SU-DHL-6 (cell line): Measurements from ENCODE around the gene UBE2F.

ENCODE experiments used
- H2AFZ ChIP-seq: fragments of 200-600 bp; sonication (generic); 2 replicates; pipeline ENCODE4 v1.6.1; 2014; ENCODE audit warnings: low read depth, mild to moderate bottlenecking, moderate library complexity, mixed read lengths, antibody characterized with exemption, low read length; ENCODE audit not compliant: severe bottlenecking
- H3F3A ChIP-seq: fragments of 200-600 bp; shearing (Covaris generic); 2 replicates; pipeline ENCODE4 v1.6.0; 2016; ENCODE audit warnings: antibody characterized with exemption, mild to moderate bottlenecking; ENCODE audit not compliant: insufficient read depth
- H3K27ac ChIP-seq: fragments of 200-600 bp; sonication (generic); 2 replicates; pipeline ENCODE4 v1.5.1; 2016; ENCODE audit warnings: low read depth, mild to moderate bottlenecking, low read length, moderate library complexity, mixed read lengths
- H3K27me3 ChIP-seq: fragments of 200-600 bp; sonication (generic), shearing (Covaris generic); 2 replicates; pipeline ENCODE4 v1.6.0; 2014; ENCODE audit warnings: mild to moderate bottlenecking, low read length
- H3K36me3 ChIP-seq: fragments of 200-600 bp; sonication (generic); 2 replicates; pipeline ENCODE4 v1.6.1; 2014; ENCODE audit warnings: mild to moderate bottlenecking, low read length, mixed read lengths
- H3K4me2 ChIP-seq: fragments of 300-600, 200-600 bp; shearing (Covaris generic), sonication (generic); 2 replicates; pipeline ENCODE4 v1.6.0; 2014; ENCODE audit warnings: low read length, low read depth, mild to moderate bottlenecking; ENCODE audit not compliant: poor library complexity, severe bottlenecking
- H3K4me3 ChIP-seq: fragments of 200-600 bp; sonication (generic); 2 replicates; pipeline ENCODE4 v1.5.1; 2014; ENCODE audit warnings: antibody characterized with exemption, low read length, mild to moderate bottlenecking, mixed read lengths; ENCODE audit not compliant: insufficient read depth, poor library complexity, severe bottlenecking
- H3K79me2 ChIP-seq: fragments of 200-600 bp; sonication (generic); 2 replicates; pipeline ENCODE4 v1.6.1; 2014; ENCODE audit warnings: mild to moderate bottlenecking, low read length, moderate library complexity; ENCODE audit not compliant: insufficient read depth
- H3K9ac ChIP-seq: fragments of 200-600 bp; sonication (generic); 2 replicates; pipeline ENCODE4 v1.7.0; 2014; ENCODE audit warnings: mild to moderate bottlenecking, low read length
- H3K9me2 ChIP-seq: fragments of 200-600 bp; sonication (generic); replicated peaks from 2 replicates; pipeline ENCODE4 v1.6.1; 2014; ENCODE audit warnings: low read length; ENCODE audit not compliant: insufficient read depth
- H3K9me3 ChIP-seq: fragments of 200-600 bp; sonication (generic); 2 replicates; pipeline ENCODE4 v1.6.1; 2014; ENCODE audit warnings: low read length, mixed read lengths; ENCODE audit not compliant: insufficient read depth
- H4K20me1 ChIP-seq: fragments of 200-600 bp; sonication (generic); 2 replicates; pipeline ENCODE4 v1.6.1; 2014; ENCODE audit warnings: low read depth, mild to moderate bottlenecking, antibody characterized with exemption, low read length, moderate library complexity, mixed read lengths
- EZH2phosphoT487 ChIP-seq: fragments of 200-600 bp; sonication (generic), shearing (Covaris generic); conservative IDR thresholded peaks from 2 replicates; pipeline ENCODE4 v1.6.1; 2018; ENCODE audit warnings: mild to moderate bottlenecking, antibody characterized with exemption, low read length, moderate library complexity, mixed read lengths
- TF ChIP-seq, protein P1 (sequence below): fragments of 200-600 bp; sonication (generic); IDR thresholded peaks from one replicate; pipeline ENCODE4 v1.5.1; 2017; ENCODE audit warnings: antibody characterized with exemption, mild to moderate bottlenecking, low read length, moderate library complexity; ENCODE audit not compliant: insufficient read depth, poor library complexity, severe bottlenecking

UBE2F gene

GRCh38 chr2:237932731-237933131, 34.1 kb upstream of the UBE2F start:
- H3K27ac ChIP-seq: no peak overlapping the region

DNA sequence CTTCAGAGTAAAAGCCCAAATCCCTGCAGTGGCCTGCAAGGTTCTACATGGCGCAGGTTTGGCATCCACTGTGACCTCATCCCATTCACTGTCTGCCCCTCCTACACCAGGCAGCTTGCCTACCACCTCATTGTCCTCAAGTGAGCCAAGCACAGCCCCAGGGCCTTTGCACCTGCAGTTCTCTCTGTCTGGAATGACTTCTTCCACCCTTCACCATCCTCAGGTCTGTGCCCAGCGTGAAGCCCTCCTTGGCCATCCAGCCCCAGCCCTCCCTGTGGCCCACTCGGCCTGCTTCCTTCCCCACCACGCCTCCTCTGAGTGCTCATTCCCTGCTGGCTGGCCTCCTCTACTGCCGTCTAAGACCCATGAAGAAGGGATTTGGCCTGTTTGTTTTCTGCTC, 32.6 kb upstream of the UBE2F start:
- peaks cover 11% of the 10 kb centered on the region; the same call in 1 of the 2 replicates for H3K9me3 ChIP-seq
- TF ChIP-seq, protein P1, sequence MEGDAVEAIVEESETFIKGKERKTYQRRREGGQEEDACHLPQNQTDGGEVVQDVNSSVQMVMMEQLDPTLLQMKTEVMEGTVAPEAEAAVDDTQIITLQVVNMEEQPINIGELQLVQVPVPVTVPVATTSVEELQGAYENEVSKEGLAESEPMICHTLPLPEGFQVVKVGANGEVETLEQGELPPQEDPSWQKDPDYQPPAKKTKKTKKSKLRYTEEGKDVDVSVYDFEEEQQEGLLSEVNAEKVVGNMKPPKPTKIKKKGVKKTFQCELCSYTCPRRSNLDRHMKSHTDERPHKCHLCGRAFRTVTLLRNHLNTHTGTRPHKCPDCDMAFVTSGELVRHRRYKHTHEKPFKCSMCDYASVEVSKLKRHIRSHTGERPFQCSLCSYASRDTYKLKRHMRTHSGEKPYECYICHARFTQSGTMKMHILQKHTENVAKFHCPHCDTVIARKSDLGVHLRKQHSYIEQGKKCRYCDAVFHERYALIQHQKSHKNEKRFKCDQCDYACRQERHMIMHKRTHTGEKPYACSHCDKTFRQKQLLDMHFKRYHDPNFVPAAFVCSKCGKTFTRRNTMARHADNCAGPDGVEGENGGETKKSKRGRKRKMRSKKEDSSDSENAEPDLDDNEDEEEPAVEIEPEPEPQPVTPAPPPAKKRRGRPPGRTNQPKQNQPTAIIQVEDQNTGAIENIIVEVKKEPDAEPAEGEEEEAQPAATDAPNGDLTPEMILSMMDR: no peak
- TF ChIP-seq EZH2phosphoT487: no peak
- no peak overlapping the region for H3K4me2 ChIP-seq
- no peak overlapping the region for H2AFZ ChIP-seq
- no peaks in the 10 kb centered on the region for H4K20me1 ChIP-seq
- no peaks in the 10 kb centered on the region for H3K9me2 ChIP-seq
- H3K27ac ChIP-seq: no peak overlapping the region
- H3K9ac ChIP-seq: no peak overlapping the region
- no peaks in the 10 kb centered on the region for H3K27me3 ChIP-seq
- H3K4me3 ChIP-seq: no peak overlapping the region
- no peaks in the 10 kb centered on the region for H3K36me3 ChIP-seq
- H3F3A ChIP-seq: no peaks in the 10 kb centered on the region
- no peaks in the 10 kb centered on the region for H3K79me2 ChIP-seq

More at GRCh38 chr2:237932731-237933131, 34.1 kb upstream of the UBE2F start:
- Histone ChIP-seq H3F3A (no peaks in the 10 kb centered on the region), H3K9me2 (no peaks in the 10 kb centered on the region), H3K27me3 (no peaks in the 10 kb centered on the region), H3K4me3 (no peak overlapping the region), H3K4me2 (no peak overlapping the region), H3K79me2 (no peaks in the 10 kb centered on the region), H3K36me3 (no peaks in the 10 kb centered on the region), H3K9me3 (peaks cover 11% of the 10 kb centered on the region; the same call in 1 of the 2 replicates), H4K20me1 (no peaks in the 10 kb centered on the region), H2AFZ (no peak overlapping the region), H3K9ac (no peak overlapping the region)
- TF ChIP-seq EZH2phosphoT487: no peak
- TF ChIP-seq, protein P1: no peak

DNA sequence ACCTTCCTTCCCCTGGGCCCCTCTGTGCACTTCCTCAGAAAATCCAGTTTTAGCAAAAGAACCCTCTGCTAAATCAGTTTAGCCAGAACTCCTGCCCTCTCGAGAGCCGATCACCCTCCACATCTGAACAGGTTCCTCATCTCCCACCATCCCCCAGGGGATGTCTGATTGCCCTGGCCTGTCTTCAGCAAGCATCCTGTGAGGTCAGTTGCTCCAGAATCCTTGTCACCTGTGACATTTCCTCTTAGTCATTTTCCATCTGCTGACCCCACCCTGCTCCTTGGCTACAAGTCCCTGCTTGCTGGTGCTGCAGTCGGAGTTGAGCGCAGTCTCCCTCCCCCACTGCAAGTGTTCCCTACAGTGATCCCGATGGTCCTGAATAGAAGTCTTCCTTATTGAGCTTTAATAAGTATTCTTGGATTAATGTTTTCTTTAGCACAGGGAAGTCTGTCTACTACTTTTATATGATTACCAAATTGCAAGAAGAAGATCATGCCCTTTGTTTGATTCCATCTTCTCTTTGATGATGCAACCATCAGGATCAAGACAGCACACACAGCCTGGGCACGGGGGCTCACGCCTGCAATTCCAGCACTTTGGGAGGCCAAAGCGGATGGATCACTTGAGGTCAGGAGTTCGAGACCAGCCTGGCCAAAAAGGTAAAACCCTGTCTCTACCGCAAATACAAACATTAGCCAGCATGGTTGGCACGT, 30.9 kb upstream of the UBE2F start:
- Histone ChIP-seq H3K9me2 (no peaks in the 10 kb centered on the region), H4K20me1 (no peaks in the 10 kb centered on the region), H3K9me3 (0 out of 2 replicates have a peak, but pooled peaks cover 1% of the 10 kb centered on the region), H3K4me3 (no peak overlapping the region), H3K9ac (no peak overlapping the region), H3K79me2 (no peaks in the 10 kb centered on the region), H3K27ac (no peak overlapping the region), H2AFZ (no peak overlapping the region), H3F3A (no peaks in the 10 kb centered on the region), H3K4me2 (no peak overlapping the region), H3K27me3 (no peaks in the 10 kb centered on the region), H3K36me3 (no peaks in the 10 kb centered on the region)
- no peak for TF ChIP-seq EZH2phosphoT487
- TF ChIP-seq, protein P1: no peak
